ENCODE measurements around the gene MRPL23. TPM values are rescaled to one million over a fixed set of nuclear protein-coding genes. Genes with fewer than 3 reads are reported as not detected.
"Not testable (repeated sequence)": the region's sequence is repeated elsewhere in the genome, so short reads cannot be mapped to it uniquely, and the experiment has no call there.

MRPL23 gene
- total RNA-seq, 1 donor from 2014 or later = 59.2 TPM

DNA sequence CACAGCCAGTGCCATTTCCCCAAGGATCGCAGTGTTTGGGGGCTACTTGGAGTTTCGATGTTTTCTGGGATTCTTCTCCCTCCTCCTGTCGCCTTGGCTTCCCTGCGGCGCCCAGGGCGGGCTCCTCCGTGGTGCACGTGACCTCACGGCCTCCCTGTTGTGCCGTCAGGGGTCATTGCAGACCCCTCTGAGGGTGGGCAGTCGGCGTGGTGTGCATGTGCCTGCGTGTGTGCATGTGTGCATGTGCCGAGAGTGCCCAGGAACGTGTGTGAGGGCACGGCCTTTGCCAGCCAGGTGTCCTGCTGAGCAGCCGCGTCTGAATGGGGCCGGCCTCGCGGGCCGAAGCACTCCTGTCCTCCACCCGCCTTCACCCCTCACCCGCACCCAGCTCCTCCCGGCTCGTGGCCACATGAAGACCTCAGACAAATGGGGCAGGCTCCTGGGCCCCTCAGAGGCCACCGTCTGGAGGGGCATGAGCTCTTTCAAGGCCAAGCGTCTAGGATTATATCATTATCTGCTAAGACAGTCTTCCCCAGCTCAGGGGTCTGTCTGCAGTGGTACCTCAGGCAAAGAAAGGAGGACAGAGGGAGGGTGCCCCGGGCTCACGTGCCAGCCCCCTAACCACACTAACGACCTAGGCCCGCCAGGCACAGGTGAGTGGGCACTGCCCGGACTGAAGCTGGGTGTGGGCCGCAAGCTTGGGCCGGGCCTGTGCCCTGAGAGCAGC lies 9.4 kb upstream of the MRPL23 start:
- no peaks in the 10 kb centered on the region for H3K36me3 ChIP-seq
- DNase-seq (peak; percentile 41), ATAC-seq (no peak)
- no peak overlapping the region for H3K27ac ChIP-seq
- no peaks in the 10 kb centered on the region for H3K4me1 ChIP-seq
- H3K9me3 ChIP-seq = no peaks in the 10 kb centered on the region
- H3K27me3 ChIP-seq (ENCODE audit: low read depth) = peaks cover 4% of the 10 kb centered on the region
- intact Hi-C loops (cut with DNase I) = no loop called here
- no peak for TF ChIP-seq CTCF (IDR thresholded peaks at IDR 0.05)
- H3K4me3 ChIP-seq = no peak overlapping the region

DNA sequence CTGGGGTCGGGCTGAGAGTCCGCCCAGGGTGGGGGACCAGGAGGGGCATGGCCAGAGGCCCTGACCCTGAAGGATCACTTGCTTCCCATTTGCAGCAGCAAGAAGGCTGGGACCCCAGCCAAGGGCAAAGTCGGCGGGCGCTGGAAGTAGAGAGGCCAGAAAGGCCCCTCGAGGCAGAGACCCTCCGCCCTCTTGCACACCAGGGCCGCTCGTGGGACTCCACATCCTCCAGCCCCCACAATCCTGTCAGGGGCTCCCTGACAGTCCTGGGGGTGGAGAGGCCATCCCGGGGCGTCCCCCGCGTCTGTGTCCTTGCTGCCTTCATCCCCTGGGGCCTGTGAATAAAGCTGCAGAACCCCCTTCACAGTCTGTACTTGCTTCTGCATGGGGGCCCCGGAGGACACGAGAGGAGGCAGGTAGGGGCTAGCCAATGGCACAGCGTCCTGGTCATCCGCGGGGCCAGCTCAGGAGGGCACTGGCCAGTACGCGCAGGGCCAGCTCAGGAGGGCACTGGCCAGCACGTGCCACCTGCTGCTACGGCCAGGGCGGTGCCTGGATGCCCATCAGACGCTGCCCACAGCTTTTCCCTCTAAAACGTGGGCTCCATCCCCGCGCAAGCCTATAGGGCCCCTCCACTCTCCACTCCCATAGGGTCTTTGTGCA lies 8.7 kb upstream of the MRPL23 start:
- no peak overlapping the region for H3K27ac ChIP-seq

DNA sequence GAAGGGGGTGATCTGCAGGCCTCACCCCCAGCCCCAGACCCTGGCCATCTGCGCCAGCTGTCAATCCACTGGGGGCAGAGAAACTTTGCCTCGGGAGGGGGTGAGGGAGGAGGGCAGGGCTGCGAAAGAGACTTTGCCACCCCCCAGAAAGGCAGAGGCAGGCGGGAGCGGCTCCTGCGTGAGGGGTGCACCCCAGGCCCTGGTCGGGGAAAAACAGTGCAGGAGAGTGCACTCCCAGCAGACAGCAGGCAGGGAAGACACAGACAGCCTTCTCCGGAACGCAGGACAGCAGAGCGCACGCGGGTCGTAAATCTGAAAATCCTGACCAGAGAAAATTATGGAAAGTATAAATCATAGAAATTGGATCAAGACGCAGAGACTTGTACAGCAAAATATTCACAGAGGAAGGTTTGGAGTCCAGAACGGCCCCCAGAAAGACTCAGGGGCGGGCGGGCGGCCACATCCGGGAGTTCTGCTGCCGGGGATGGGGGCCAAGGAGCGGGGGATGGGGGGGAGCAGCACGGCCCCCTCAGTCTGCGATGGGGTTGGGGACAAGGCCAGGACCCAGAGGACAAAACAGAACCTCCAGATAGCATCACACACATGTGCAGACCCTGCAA lies 8.0 kb upstream of the MRPL23 start:
- intact Hi-C loops (cut with DNase I) = no loop called here
- no peak for TF ChIP-seq CTCF (IDR thresholded peaks at IDR 0.05)
- DNase-seq (no peak), ATAC-seq (no peak)
- no peak overlapping the region for H3K27ac ChIP-seq
- no peaks in the 10 kb centered on the region for H3K4me1 ChIP-seq
- H3K36me3 ChIP-seq = no peaks in the 10 kb centered on the region
- H3K4me3 ChIP-seq = no peak overlapping the region
- peaks cover 4% of the 10 kb centered on the region for H3K27me3 ChIP-seq (ENCODE audit: low read depth)
- H3K9me3 ChIP-seq = no peaks in the 10 kb centered on the region

More for the DNA sequence above, 8.7 kb upstream of the MRPL23 start:
- Histone ChIP-seq H3K36me3 (no peaks in the 10 kb centered on the region), H3K27me3 (ENCODE audit: low read depth) (peaks cover 4% of the 10 kb centered on the region), H3K9me3 (no peaks in the 10 kb centered on the region), H3K4me1 (no peaks in the 10 kb centered on the region), H3K4me3 (no peak overlapping the region)
- DNase-seq (peak; percentile 38), ATAC-seq (peak in 1 of 2 donors; percentile 8)
- no peak for TF ChIP-seq CTCF (IDR thresholded peaks at IDR 0.05)
- intact Hi-C loops (cut with DNase I) = no loop called here

- H3K27me3 ChIP-seq (ENCODE audit: low read depth); H3K36me3 ChIP-seq; H3K27ac ChIP-seq; H3K4me3 ChIP-seq; H3K9me3 ChIP-seq; H3K4me1 ChIP-seq; intact Hi-C loops (cut with DNase I); DNase-seq: not testable (repeated sequence)
- peak in 1 of 2 donors; percentile 65 for ATAC-seq
Measured at GRCh38 chr11:1939788-1940187, 7.3 kb upstream of the MRPL23 start.

DNA sequence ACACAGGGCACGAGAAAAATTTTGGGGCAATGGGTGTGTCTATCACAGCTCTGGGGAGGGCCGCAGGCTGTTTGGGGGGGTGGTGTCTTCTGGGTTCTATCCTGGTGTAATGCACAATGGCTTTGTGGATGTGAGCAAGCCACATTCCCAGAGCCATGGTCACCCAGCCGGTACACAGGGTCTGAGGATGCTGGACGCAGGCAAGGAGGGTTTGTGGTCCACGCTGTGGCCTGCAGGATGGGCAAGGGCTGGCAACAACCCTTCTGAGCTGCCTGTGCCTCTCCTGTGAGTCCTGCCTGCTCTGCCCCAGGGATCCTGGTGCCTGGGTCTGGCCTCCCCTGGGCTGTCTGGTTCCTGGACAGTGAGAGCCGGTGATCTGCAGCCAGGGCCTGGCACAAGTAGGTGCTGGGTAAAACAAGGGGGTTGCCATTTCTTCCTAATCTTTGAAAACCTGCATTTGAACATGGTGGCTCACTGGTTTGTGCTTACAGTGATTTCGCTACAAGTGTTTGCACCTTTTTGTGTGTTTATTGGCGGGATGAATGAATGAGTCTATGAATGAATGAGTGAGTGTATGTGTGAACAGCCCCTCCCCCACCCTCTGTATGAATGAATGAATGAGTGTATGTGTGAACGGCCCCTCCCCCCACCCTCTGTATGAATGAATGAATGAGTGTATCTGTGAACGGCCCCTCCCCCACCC lies 4.4 kb upstream of the MRPL23 start:
- no peaks in the 10 kb centered on the region for H3K4me1 ChIP-seq
- H3K27me3 ChIP-seq (ENCODE audit: low read depth) = peaks cover 4% of the 10 kb centered on the region
- H3K27ac ChIP-seq = no peak overlapping the region
- no peaks in the 10 kb centered on the region for H3K9me3 ChIP-seq
- TF ChIP-seq CTCF (IDR thresholded peaks at IDR 0.05) = no peak
- H3K4me3 ChIP-seq = no peak overlapping the region
- intact Hi-C loops (cut with DNase I) = no loop called here
- peak; percentile 30 for DNase-seq
- ATAC-seq = no peak
- H3K36me3 ChIP-seq = no peaks in the 10 kb centered on the region

Data from lower lobe of right lung (tissue), 2 donors.